ENCODE data around the gene KRT86. TPM values are rescaled to one million over a fixed set of nuclear protein-coding genes. Genes with fewer than 3 reads are reported as not detected.

The KRT86 gene
- total RNA-seq, 1 donor from 2014 or later: not detected

- Mint-ChIP-seq H3K36me3 (ENCODE audit: low read depth) (no peaks in the 10 kb centered on the region), H3K27me3 (ENCODE audit: low read depth) (peaks cover 69% of the 10 kb centered on the region), H3K27ac (ENCODE audit: unreplicated experiment) (no peak overlapping the region), H3K4me1 (peaks cover 26% of the 10 kb centered on the region), H3K4me3 (no peak overlapping the region), H3K9me3 (no peaks in the 10 kb centered on the region)
- TF ChIP-seq, protein P1, sequence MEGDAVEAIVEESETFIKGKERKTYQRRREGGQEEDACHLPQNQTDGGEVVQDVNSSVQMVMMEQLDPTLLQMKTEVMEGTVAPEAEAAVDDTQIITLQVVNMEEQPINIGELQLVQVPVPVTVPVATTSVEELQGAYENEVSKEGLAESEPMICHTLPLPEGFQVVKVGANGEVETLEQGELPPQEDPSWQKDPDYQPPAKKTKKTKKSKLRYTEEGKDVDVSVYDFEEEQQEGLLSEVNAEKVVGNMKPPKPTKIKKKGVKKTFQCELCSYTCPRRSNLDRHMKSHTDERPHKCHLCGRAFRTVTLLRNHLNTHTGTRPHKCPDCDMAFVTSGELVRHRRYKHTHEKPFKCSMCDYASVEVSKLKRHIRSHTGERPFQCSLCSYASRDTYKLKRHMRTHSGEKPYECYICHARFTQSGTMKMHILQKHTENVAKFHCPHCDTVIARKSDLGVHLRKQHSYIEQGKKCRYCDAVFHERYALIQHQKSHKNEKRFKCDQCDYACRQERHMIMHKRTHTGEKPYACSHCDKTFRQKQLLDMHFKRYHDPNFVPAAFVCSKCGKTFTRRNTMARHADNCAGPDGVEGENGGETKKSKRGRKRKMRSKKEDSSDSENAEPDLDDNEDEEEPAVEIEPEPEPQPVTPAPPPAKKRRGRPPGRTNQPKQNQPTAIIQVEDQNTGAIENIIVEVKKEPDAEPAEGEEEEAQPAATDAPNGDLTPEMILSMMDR (conservative IDR thresholded peaks at IDR 0.05): no peak
- no peak for DNase-seq (ENCODE audit: low read depth, low spot score)
These were observed 21.6 kb upstream of the KRT86 start for GRCh38 chr12:52252728-52253343.

DNA sequence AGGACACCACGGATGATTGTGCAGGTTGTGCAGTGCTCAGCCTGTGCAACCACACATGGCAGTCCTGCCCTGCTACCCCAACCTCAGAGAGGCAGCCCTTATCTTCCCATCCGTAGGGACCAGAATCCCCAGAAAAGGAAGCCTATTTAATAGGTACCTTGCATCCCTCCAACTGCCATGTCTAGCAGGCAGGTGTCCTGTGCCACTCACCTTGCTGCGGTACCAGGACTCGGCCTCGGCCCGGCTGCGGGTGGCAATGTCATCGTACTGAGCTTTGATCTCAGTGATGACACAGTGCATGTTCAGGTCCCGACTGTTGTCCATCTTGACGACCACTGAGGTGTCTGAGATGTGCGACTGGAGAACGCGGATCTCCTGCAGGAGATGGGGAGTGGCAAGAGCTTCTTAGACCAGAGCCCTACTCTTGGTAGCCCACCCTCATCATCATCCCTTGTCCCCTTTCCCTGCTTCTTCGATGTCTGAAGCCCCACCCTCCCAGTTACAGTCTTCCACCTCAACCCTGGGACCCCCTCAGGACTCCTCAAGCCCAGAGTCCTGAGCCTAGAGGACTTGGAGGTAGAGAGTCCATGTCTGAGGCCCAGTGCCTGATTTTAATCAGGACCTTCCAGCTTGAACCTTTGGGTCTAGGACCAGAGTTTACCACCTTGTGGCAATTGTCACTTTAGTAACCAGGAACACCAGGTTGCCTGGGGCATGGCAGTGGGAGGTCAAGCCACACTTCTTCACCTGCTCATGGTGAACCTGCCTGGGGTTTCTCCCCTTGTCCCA, 20.9 kb upstream of the KRT86 start:
- H3K36me3 Mint-ChIP-seq (ENCODE audit: low read depth): no peaks in the 10 kb centered on the region
- no peak for DNase-seq (ENCODE audit: low read depth, low spot score)
- H3K4me3 Mint-ChIP-seq: no peak overlapping the region
- H3K27me3 Mint-ChIP-seq (ENCODE audit: low read depth): peaks cover 73% of the 10 kb centered on the region
- H3K4me1 Mint-ChIP-seq: peaks cover 26% of the 10 kb centered on the region
- H3K27ac Mint-ChIP-seq (ENCODE audit: unreplicated experiment): no peak overlapping the region
- TF ChIP-seq, protein P1 (conservative IDR thresholded peaks at IDR 0.05): no peak
- H3K9me3 Mint-ChIP-seq: no peaks in the 10 kb centered on the region

- no peaks in the 10 kb centered on the region for H3K9me3 Mint-ChIP-seq
- TF ChIP-seq, protein P1 (conservative IDR thresholded peaks at IDR 0.05): no peak
- no peak overlapping the region for H3K27ac Mint-ChIP-seq (ENCODE audit: unreplicated experiment)
- DNase-seq (ENCODE audit: low read depth, low spot score): no peak
- peaks cover 26% of the 10 kb centered on the region for H3K4me1 Mint-ChIP-seq
- H3K36me3 Mint-ChIP-seq (ENCODE audit: low read depth): no peaks in the 10 kb centered on the region
- peaks cover 73% of the 10 kb centered on the region for H3K27me3 Mint-ChIP-seq (ENCODE audit: low read depth)
- H3K4me3 Mint-ChIP-seq: no peak overlapping the region
These were observed 20.1 kb upstream of the KRT86 start for GRCh38 chr12:52254180-52254964.

- Mint-ChIP-seq H3K4me1 (peaks cover 18% of the 10 kb centered on the region), H3K27ac (ENCODE audit: unreplicated experiment) (no peak overlapping the region), H3K9me3 (no peaks in the 10 kb centered on the region), H3K27me3 (ENCODE audit: low read depth) (peaks cover 71% of the 10 kb centered on the region), H3K4me3 (no peak overlapping the region), H3K36me3 (ENCODE audit: low read depth) (no peaks in the 10 kb centered on the region)
- DNase-seq (ENCODE audit: low read depth, low spot score): no peak
- TF ChIP-seq, protein P1 (conservative IDR thresholded peaks at IDR 0.05): no peak
These were observed 19.3 kb upstream of the KRT86 start for GRCh38 chr12:52254965-52255751.
